Measurements from ENCODE around the gene PI4KA. TPM values are rescaled to one million over a fixed set of nuclear protein-coding genes. Genes with fewer than 3 reads are reported as not detected.

The PI4KA gene
- total RNA-seq, 4 donors from 2014 or later: 67.3 to 92.9 (median 76.5) TPM

DNA sequence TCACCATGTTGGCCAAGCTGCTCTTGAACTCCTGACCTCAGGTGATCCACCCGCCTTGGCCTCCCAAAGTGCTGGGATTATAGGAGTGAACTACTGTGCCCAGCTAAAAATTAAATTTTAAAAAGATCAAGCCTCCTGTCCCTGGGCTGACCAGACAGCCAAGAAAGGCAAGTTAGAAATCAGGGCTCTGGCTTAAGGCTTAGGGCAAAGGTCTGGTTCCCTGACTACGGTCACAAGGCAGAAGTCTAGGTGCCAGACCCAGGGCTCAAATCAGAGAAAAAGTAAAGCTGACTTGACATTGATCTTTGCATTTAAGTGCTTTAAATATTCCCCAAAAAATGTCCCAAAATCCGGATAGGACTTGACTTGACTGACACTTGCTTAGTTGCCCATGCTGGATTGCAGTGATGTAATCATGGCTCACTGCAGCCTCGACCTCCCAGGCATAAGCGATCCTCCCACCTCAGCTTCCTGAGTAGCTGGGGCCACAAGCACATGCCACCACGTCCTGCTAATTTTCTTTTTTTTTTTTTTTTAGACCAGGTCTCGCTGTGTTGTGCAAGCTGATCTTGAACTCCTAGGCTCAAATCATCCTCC is 41.3 kb upstream of the PI4KA start:
- no peak for TF ChIP-seq CTCF (IDR thresholded peaks at IDR 0.05; ENCODE audit: low read depth)

DNA sequence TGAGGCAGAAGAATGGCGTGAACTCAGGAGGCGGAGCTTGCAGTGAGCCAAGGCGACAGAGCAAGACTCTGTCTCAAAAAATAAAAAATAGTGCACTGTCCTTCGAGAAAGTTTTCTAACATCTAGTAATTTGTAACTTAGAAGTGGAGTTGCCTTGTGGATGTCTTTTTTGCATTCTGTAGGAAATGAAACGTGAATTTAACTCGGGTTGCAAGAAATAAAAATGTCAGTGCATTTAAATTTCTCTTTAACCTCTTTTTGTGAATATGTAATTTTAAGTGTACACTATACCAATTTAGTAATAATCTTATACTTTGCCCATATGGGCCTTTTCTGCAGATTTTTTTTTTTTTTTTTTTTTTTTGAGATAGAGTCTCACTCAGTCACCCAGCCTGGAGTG is 32.4 kb upstream of the PI4KA start:
- TF ChIP-seq CTCF (IDR thresholded peaks at IDR 0.05; ENCODE audit: low read depth): no peak

DNA sequence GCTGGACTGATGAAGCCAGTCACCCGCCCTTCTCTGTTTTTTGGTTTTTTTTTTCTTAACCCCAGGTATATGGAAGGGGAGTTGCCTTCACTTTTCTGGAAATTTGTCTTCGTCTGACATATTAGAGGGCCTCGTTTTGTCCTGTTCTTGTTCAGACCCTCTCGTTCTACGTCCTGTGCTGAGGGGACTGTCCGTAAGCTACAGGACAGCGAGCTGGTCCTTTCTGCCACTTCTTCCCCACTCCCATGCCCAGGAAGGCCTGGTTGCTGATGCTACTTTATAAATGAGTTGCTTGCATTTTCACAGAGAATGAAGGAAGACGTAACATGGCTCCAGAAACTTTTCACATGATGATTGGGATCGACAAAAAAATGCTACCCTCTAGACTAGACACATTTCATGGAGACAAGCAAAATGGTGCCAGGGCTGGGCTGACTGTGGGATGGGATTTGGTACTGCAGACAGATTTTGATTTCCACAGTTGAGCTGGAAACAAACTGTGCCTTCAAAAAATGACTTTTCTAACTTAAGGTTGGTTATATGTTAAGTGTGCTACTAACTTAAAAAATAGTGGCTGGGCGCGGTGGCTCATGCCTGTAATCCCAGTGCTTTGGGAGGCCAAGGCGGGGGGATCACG is 31.4 kb upstream of the PI4KA start:
- no peak for TF ChIP-seq CTCF (IDR thresholded peaks at IDR 0.05; ENCODE audit: low read depth)

- no peak for TF ChIP-seq CTCF (IDR thresholded peaks at IDR 0.05; ENCODE audit: low read depth)
Measured at GRCh38 chr22:20889025-20889704, 30.6 kb upstream of the PI4KA start.

DNA sequence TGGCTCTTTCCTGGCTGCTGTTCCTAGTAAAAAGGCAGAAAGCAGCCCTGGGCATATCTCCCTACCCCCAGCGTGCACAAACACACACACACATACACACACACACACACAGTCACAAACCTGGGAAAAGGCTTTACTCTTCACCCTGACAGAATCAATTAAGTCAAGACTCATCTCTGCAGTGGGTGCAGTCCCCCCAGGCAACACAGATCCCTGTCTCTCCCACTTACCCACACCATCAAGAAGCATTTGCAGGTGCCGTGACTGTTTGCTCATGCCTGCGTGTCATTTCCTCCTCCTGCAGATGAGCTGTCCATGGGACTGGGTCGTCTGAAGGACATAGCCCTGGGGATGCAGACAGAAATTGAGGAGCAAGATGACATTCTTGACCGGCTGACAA is 28.8 kb upstream of the PI4KA start:
- no peak for TF ChIP-seq CTCF (IDR thresholded peaks at IDR 0.05; ENCODE audit: low read depth)

GRCh38 chr22:20885557-20886323 is 27.1 kb upstream of the PI4KA start:
- no peak for TF ChIP-seq CTCF (IDR thresholded peaks at IDR 0.05; ENCODE audit: low read depth)

Measured in subcutaneous adipose tissue (tissue), 4 donors.